ENCODE results near the gene SUCLG2. TPM values are rescaled to one million over a fixed set of nuclear protein-coding genes. Genes with fewer than 3 reads are reported as not detected.

SUCLG2 gene
- polyA plus RNA-seq, 1 donor (not counting 4 experiments of a cell fraction or from before 2014, with no cell fraction given): 26.7 TPM

DNA sequence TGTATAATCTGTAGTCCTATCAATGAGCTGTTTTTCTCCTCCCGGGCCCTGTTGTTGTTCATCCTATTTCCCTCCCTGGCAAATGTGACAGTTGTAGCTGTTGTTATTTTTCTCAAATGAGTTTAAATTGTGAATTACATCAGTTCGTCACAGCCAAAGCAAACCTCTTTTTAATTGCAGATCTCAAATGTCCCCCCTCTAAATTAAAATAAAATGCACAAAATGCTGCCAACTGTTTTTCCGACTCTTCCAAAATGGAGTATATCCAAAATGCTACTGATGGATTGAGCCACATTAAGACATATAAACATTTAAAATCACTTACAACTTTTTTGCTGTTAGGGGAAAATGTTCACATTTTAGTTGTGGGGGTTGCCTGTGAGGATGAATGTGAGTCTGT lies 29.8 kb upstream of the SUCLG2 start:
- DNase-seq (ENCODE audit: low read depth, low spot score) (no peak), FAIRE-seq (no peak)
- H3K9me3 ChIP-seq (ENCODE audit: control insufficient read depth, low read depth, low read length): no peaks in the 10 kb centered on the region
- H3K9me1 ChIP-seq (ENCODE audit: control insufficient read depth, extremely low read depth, insufficient read depth, low read length): no peaks in the 10 kb centered on the region
- H4K20me1 ChIP-seq (ENCODE audit: control insufficient read depth, extremely low read depth, insufficient read depth, low read length): no peaks in the 10 kb centered on the region
- no peak overlapping the region for H2AFZ ChIP-seq (ENCODE audit: control insufficient read depth, low read length)
- no peaks in the 10 kb centered on the region for H3K79me2 ChIP-seq (ENCODE audit: control insufficient read depth, insufficient read depth, low read length)
- no peak for TF ChIP-seq EZH2 (IDR thresholded peaks at IDR 0.05; ENCODE audit: low read length)
- no peak for TF ChIP-seq CTCF (optimal IDR thresholded peaks at IDR 0.05 in 1 of 3, IDR thresholded peaks at IDR 0.05 in 1 of 3, conservative IDR thresholded peaks at IDR 0.05 in 1 of 3; ENCODE audit: extremely low read depth in 1 of 3, insufficient read depth in 2 of 3, low read length in 3 of 3)
- dilution Hi-C loops (cut with MboI; ENCODE audit: extremely low pct_ligation_motif_present, low sequenced_read_pairs): no loop called here
- no peaks in the 10 kb centered on the region for H3K36me3 ChIP-seq (ENCODE audit: control insufficient read depth in 2 of 2, extremely low read depth in 1 of 2, insufficient read depth in 2 of 2, low read length in 2 of 2)
- no peak overlapping the region for H3K9ac ChIP-seq (ENCODE audit: control insufficient read depth, extremely low read depth, insufficient read depth, low read length)
- H3K4me2 ChIP-seq (ENCODE audit: control insufficient read depth, extremely low read depth, insufficient read depth, low read depth, low read length): no peak overlapping the region
- H3K4me3 ChIP-seq (ENCODE audit: control insufficient read depth in 2 of 3, extremely low read depth in 1 of 3, insufficient read depth in 2 of 3, low read depth in 1 of 3, low read length in 3 of 3): no peak overlapping the region
- H3K27me3 ChIP-seq (ENCODE audit: control insufficient read depth, extremely low read depth, insufficient read depth, low read length): no peaks in the 10 kb centered on the region
- H3K27ac ChIP-seq (ENCODE audit: control insufficient read depth, insufficient read depth, low read length): no peak overlapping the region
- H3K4me1 ChIP-seq (ENCODE audit: control insufficient read depth, extremely low read depth, insufficient read depth, low read length): no peaks in the 10 kb centered on the region

- Histone ChIP-seq H3K36me3 (ENCODE audit: control insufficient read depth in 2 of 2, extremely low read depth in 1 of 2, insufficient read depth in 2 of 2, low read length in 2 of 2) (no peaks in the 10 kb centered on the region), H3K4me1 (ENCODE audit: control insufficient read depth, extremely low read depth, insufficient read depth, low read length) (no peaks in the 10 kb centered on the region), H3K4me2 (ENCODE audit: control insufficient read depth, extremely low read depth, insufficient read depth, low read depth, low read length) (no peak overlapping the region), H3K27me3 (ENCODE audit: control insufficient read depth, extremely low read depth, insufficient read depth, low read length) (no peaks in the 10 kb centered on the region), H3K9ac (ENCODE audit: control insufficient read depth, extremely low read depth, insufficient read depth, low read length) (no peak overlapping the region), H3K79me2 (ENCODE audit: control insufficient read depth, insufficient read depth, low read length) (no peaks in the 10 kb centered on the region), H4K20me1 (ENCODE audit: control insufficient read depth, extremely low read depth, insufficient read depth, low read length) (no peaks in the 10 kb centered on the region), H3K9me1 (ENCODE audit: control insufficient read depth, extremely low read depth, insufficient read depth, low read length) (no peaks in the 10 kb centered on the region), H3K4me3 (ENCODE audit: control insufficient read depth in 2 of 3, extremely low read depth in 1 of 3, insufficient read depth in 2 of 3, low read depth in 1 of 3, low read length in 3 of 3) (no peak overlapping the region), H2AFZ (ENCODE audit: control insufficient read depth, low read length) (no peak overlapping the region), H3K27ac (ENCODE audit: control insufficient read depth, insufficient read depth, low read length) (no peak overlapping the region), H3K9me3 (ENCODE audit: control insufficient read depth, low read depth, low read length) (no peaks in the 10 kb centered on the region)
- no peak for TF ChIP-seq CTCF (optimal IDR thresholded peaks at IDR 0.05 in 1 of 3, IDR thresholded peaks at IDR 0.05 in 1 of 3, conservative IDR thresholded peaks at IDR 0.05 in 1 of 3; ENCODE audit: extremely low read depth in 1 of 3, insufficient read depth in 2 of 3, low read length in 3 of 3)
- no peak for TF ChIP-seq EZH2 (IDR thresholded peaks at IDR 0.05; ENCODE audit: low read length)
- DNase-seq (ENCODE audit: low read depth, low spot score) (no peak), FAIRE-seq (no peak)
- dilution Hi-C loops (cut with MboI; ENCODE audit: extremely low pct_ligation_motif_present, low sequenced_read_pairs): no loop called here
These were observed 29.1 kb upstream of the SUCLG2 start for GRCh38 chr3:67683522-67683921.
